Inflammatory macrophage (primary cell): Measurements from ENCODE around the gene IQCE.
"Not testable (repeated sequence)": the region's sequence is repeated elsewhere in the genome, so short reads cannot be mapped to it uniquely, and the experiment has no call there.

Experiments used
- DNase-seq, 2 donors: peaks; one replicate each; pipeline ENCODE4 v3.0.0-alpha.2; 2020 to 2022

IQCE gene

GRCh38 chr7:2533566-2533965, 25.2 kb upstream of the IQCE start:
- DNase-seq = not testable (repeated sequence)

DNA sequence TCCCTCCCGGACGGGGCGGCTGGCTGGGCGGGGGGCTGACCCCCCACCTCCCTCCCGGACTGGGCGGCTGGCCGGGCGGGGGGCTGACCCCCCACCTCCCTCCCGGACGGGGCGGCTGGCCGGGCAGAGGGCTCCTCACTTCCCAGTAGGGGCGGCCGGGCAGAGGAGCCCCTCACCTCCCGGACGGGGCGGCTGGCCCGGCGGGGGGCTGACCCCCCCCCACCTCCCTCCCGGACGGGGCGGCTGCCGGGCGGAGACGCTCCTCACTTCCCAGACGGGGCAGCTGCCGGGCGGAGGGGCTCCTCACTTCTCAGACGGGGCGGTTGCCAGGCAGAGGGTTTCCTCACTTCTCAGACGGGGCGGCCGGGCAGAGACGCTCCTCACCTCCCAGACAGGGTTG, 24.6 kb upstream of the IQCE start:
- DNase-seq = not testable (repeated sequence)

DNA sequence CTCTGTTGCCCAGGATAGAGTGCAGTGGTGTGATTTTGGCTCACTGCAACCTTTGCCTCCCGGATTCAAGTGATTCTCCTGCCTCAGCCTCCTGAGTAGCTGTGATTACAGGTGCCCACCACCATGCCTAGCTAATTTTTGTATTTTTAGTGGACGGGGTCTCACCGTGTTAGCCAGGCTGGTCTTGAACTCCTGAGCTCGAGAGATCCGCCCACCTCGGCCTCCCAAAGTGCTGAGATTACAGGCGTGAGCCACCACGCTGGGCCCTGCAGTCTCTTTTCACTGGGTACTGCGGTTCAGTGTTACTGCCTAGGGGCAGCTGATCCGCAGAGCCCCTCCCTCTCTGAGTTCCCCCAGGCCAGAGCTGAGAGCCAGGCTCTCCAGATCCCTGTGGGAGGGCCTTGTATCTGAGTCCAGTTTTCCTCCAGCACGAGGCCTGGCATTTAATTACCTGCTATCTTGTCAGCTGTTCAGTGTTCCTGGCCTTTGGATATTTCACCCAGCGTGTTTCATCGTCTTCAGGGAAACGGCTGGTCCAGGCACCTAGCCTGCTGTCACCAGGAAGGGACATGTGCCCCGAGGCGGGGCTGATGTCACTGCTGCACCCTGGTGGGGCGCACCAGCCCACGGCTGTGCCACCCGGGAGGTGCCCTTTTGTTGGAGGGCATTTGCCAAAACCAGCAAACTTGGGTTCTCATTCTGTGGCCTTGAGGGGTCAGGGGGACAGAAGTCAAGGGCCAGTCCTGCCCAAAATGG, 22.7 kb upstream of the IQCE start:
- not testable (repeated sequence) for DNase-seq

DNA sequence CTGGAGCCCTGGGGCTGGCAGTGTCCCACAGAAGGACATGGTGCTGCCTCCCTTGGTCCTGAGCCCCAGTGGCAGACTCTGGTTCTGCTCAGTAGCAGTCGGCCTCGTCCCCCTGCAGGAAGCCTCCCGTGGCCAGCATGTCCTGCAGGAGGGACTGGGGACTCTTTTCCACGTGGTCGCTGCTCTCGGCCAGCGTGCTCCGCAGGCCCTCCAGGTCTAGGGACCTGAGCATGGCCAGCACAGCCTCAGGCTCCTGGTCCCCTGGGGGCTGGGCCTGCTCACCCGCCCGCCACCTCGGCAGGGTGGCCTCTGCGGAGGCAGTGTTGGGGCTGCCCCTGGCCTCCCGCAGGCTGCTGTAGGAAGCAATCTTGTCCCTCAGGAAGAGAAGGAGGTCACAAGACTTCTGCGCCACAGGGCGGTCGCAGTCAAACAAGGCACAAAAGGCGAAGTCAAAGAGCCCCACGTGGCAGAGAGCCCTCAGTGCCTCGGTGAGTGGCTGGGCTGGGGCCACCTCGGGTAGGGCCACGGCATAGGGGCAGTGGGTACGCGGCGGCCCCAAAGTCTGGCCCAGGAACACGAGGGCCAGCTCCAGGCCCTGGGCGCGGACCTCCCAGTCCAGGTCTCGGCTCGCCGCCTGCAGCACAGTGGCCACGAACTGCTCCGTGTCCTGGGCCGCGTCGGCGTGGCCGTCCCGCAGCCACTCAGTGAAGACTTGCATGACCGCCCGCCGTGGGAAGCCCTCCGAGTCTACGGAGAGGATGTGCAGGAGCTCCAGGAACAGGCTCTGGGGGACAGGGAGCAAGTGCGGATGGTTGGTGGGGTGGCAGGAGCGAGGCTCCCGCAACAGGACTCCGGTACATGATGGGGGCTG, 20.6 kb upstream of the IQCE start:
- DNase-seq = no peak

GRCh38 chr7:2539031-2539911, 19.5 kb upstream of the IQCE start:
- DNase-seq = no peak

DNA sequence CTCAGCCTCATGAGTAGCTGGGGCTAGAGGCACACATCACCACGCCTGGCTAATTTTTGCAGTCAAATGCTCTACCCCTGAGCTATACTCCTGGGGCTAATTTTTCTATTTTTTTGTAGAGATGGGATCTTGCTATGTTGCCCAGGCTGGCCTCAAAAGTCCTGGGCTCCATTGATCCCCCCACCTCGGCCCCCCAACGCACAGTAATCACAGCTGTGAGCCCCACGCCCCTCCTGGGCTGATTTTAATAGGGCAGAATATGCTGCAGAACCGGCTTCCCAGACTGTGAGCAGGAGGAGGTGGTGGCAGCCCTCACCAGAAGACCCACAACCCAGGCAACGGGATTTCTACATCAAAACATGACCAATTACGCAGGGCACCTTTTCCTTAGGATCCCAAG, 18.6 kb upstream of the IQCE start:
- no peak for DNase-seq

DNA sequence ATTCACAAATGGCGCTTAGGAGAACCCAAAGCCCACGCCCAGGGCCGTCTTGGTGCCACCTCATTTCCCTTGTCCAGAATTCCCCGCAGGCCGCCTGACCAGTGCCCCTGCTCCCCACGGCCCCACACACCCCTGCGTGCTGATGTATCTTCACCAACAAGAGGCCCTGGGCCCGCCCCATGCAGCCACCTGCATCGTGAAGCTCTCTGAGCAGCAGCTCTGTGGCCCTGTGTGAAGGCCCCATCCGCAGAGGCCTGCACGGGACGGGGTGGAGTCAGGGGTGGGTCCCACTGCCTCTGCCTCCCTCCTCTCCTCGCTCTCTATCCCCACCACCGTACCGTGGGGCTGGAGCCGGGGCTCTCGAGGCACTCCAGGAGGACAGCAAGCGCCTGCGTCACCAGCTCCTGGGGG, 18.1 kb upstream of the IQCE start:
- no peak for DNase-seq

- no peak for DNase-seq
These were observed 17.3 kb upstream of the IQCE start for GRCh38 chr7:2541291-2542010.

DNA sequence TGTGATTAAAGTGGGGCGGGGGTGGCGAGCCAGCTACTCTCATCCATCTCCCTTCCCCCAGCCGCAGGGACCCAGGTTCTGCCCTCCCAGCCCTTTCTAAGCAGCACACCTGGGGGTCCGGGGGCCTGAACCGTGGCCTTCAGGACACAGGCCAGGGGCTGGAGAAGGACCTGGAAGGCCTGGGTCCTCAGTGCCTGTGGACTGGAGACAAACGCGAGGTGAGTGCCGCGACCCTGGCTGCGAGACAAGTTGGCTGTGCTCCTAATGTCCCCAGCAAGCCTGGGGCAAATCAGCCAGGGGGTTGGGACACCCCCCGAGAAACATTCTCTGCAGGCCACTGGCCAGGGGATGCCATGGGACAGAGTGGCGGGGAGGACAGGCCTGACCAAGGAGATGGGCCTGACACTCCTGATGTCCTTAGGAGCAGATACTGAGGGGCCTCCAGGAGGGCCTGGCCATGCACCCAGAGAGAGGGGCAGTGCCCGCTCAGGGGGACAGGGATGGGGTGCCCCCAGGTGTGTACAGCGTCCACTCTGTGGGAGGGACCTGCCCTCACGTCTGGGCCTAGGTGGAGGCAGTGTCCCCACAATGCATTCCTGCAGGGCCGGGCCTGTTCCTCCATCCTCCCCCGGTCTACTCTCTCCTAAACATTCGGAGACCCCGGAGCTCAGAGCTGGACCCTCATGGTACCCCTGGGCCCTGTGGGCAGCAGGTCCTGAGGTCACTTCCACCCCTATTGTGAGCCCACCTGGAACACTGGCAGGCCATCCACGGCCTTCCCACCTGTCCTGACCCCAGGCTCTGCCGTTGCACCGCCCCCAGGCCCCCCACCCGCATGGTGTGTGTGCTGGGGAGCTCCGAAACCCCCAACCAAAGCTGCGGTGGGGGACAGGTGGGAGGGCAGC, 16.5 kb upstream of the IQCE start:
- no peak for DNase-seq

DNA sequence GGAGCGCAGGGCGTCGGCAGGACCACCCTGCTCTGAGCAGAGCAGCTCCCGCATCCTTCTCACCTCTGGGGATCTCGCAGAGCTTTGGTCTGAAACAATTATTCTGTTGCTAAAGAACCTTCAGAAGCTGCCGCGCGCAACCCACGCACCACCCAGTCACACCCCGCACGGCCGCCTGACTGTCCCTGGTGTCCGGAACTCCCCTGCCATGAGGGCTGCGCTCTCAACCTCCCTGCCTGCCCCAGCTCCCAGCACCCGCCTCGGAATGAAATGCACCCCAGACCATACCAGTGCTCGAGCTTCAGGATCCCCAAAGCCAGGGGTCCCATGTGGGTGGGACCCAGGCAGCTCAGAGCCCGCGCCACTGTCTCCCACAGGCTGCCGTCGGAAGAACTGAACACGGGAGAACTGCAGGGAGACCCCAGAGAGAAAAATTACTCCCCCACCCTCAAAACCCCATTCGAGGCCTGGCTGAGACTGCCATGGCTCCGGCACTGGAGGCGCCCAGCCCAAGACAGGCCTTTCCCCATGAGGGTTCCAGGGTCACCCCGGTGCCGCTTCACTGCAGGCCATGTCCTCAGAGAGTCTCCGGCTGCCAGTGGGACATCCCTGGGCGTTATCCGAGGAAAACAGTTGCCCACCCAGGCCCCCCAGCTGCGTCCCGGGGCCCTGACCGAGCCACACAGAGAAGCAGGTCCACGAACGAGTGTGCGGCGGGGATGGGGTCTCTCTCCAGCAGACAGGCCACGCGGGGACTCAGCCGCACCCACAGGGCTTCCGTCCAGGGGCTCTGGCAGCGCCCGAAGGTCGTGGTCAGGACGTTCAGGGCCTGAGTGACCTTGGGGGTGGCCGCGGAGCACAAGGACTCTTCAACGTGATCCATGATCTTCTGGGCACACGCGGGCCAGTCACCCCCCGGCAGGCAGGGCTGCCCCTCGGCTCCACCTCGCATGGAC, 15.6 kb upstream of the IQCE start:
- no peak for DNase-seq

DNA sequence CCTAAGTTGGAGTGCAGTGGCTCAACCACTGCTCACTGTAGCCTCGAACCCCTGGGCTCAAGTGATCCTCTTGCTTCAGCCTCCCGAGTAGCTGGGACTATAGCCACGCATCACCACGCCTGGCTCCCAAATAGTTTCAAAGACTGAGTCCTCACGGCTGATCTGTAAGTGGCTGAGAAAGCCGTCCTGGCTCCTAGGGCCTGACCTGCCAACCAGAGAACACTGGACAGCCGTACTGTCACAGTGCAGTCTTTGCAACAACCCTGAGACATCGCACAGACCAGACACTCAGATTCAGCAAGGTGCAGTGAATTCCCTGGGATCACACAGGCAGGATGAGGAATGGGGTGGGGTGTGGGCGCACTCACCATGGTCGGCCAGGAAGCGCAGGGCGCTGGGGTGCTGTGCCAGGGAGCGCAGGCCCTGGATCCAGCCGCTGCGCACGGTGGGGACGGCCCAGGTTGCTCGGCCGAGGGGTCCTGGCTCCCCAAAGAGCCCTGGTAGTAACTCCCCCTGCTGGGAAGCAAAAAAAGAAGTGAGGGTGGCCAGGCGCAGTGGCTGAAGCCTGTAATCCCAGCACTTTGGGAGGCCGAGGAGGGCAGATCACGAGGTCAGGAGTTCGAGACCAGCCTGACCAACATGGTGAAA, 14.1 kb upstream of the IQCE start:
- DNase-seq = no peak

DNA sequence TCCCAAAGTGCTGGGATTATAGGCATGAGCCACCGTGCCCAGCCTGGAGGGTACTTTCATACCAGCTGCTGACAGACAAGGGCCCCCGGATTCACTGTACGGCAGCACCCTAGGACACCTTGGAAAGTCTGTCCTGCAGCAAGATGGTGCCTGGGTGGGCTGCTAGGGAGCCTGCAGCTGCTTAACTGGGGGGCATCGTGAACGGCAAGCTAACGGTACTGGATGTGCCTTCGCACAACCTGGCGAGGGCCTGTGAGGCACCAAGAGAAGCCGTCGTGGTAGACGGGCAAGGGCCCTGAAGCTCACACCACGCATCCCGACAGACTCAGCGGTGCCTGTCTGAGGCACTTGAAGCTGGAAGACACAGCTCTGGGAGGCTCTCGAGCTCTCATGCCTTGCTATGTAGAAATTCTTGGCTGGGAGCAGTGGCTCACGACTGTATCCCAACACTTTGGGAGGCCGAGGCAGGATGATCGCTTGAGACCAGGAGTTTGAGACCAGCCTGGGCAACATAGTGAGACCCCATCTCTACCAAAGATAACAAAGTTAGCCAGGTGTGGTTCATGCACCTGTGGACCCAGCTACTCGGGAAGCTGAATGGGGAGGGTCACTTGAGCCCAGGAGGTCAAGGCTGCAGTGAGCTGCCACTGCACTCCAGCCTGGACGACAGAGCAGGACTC, 12.9 kb upstream of the IQCE start:
- DNase-seq = no peak

DNA sequence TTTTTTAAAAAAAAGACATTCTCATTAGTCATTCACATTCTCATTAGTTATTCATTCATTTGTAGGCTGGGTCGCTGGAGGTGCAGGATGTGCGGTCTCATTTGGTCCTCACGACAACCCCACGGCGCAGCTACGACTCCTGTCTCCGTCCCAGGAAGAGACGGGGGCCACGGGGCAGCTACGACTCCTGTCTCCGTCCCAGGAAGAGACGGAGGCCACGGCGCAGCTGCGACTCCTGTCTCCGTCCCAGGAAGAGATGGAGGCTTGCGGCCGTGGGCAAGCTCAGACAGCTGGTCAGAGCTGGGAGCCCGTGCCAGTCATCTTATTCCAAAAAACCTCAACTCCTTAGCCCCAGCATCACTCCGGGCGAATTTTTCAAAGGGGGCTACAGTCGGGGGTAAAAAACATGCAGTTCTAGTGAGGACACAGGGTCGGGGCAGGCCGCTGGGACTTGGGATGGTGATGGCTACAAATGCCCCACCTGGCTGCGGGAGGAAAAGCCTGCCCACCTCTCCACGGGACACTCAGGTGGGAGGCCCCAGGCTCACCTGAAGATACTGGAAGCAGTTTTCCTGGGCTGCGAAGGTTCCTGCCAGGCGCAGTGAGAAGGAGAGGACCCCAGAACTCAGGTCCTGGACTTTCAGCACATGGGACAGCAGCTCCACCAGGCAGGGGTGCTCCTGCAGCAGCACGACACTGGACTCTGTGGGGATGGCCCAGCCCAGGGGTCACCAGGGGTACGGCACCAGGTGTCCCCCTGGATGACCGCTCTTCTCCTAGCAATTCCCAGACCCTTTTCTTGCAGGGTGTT, 11.8 kb upstream of the IQCE start:
- DNase-seq = no peak

GRCh38 chr7:2551418-2551817, 7.4 kb upstream of the IQCE start:
- DNase-seq = no peak

DNA sequence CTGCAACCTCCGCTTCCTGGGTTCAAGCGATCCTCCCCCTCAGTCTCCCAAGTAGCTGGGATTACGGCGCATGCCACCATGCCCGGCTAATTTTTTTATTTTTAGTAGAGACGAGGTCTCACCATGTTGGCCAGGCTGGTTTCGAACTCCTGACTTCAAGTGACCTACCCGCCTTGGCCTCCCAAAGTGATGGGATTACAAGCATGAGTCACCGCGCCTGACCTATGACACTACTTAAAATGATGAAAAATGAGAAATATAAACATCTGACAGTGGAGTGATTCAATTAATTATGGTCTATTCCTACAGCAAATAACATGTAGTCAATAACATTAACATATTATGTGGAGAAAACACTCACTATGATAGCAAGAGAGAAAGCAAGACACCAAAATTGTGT, 5.7 kb upstream of the IQCE start:
- DNase-seq = no peak

GRCh38 chr7:2553831-2554581, 4.8 kb upstream of the IQCE start:
- DNase-seq = no peak

- DNase-seq = no peak
These were observed 4.1 kb upstream of the IQCE start for GRCh38 chr7:2554661-2555111.
